Measurements from ENCODE around the gene ORM1.

Gene ORM1

DNA sequence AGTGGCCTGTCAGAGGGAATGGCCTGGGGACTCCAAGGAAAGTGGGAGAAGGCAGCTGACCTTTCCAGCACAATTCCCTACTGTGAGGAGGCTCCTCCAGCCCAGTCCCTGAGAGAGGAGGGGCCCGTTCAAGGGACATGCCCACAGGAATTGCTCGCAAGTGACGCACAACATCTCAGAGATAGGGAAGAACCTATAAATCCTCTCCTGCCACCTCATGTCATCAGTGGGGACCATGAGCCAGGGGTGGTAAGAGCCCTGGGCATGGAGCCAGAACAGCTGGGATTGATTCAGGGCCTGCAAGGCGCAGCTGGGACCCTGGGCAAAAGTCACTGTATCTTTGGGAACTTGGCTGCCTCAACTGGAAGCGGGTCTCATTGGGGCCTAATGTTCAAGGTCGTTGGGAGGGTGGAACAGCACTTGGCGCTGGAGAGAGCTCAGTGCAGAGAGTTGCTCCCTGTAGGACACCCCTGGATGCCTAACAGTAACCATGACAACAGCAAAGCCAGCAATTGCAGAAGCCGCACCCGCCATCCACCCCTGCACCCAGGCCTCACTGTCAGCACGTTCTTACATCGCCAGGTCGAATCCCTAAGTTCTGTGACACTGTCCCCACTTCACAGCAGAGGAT lies 41.3 kb upstream of the ORM1 start:
- H3K9me3 ChIP-seq (ENCODE audit: control insufficient read depth, low read length) = no peaks in the 10 kb centered on the region
- H3K27ac ChIP-seq (ENCODE audit: low read depth, low read length, severe bottlenecking) = no peak overlapping the region
- H3K4me3 ChIP-seq (ENCODE audit: extremely low read depth, insufficient read depth, low read length, poor library complexity, severe bottlenecking) = no peak overlapping the region
- 94 to 96% methylated on average over 12 of the region's 12 CpGs for WGBS, 2 experiments (ENCODE audit: insufficient coverage in 2 of 2)
- peaks cover 48% of the 10 kb centered on the region for H3K36me3 ChIP-seq (ENCODE audit: control insufficient read depth, insufficient read depth, low read length)
- peaks cover 44% of the 10 kb centered on the region for H3K4me1 ChIP-seq (ENCODE audit: control insufficient read depth, insufficient read depth, low read length, poor library complexity, severe bottlenecking)

- Histone ChIP-seq H3K4me1 (ENCODE audit: control insufficient read depth, insufficient read depth, low read length, poor library complexity, severe bottlenecking) (peaks cover 38% of the 10 kb centered on the region), H3K36me3 (ENCODE audit: control insufficient read depth, insufficient read depth, low read length) (peaks cover 52% of the 10 kb centered on the region), H3K4me3 (ENCODE audit: extremely low read depth, insufficient read depth, low read length, poor library complexity, severe bottlenecking) (no peak overlapping the region), H3K27ac (ENCODE audit: low read depth, low read length, severe bottlenecking) (no peak overlapping the region), H3K9me3 (ENCODE audit: control insufficient read depth, low read length) (no peaks in the 10 kb centered on the region)
- 92 to 98% methylated on average over 5 to 9 of the region's 10 CpGs for WGBS, 2 experiments (ENCODE audit: insufficient coverage in 2 of 2)
Observed at GRCh38 chr9:114282104-114282485, 40.8 kb upstream of the ORM1 start.

DNA sequence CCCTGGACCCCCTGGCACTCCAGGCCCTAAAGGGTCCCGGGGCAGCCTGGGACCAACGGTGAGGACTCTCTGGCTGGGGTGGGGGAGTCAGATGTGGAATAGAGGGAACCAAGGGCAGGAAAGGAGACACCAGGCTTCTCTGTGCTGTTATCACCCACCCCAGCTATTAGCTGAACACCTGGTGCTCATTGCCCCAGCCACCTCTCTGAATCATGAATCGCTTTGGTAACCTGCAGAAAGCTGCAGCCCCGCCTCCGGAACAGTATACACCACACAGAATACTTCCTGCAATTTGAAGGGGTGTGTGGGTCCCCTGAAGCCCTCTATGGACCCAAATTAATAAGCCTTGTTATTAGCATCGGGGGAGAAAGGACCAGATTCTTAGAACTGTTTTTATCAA lies 40.4 kb upstream of the ORM1 start:
- Histone ChIP-seq H3K27ac (ENCODE audit: low read depth, low read length, severe bottlenecking) (no peak overlapping the region), H3K4me1 (ENCODE audit: control insufficient read depth, insufficient read depth, low read length, poor library complexity, severe bottlenecking) (peaks cover 40% of the 10 kb centered on the region), H3K9me3 (ENCODE audit: control insufficient read depth, low read length) (no peaks in the 10 kb centered on the region), H3K36me3 (ENCODE audit: control insufficient read depth, insufficient read depth, low read length) (peaks cover 56% of the 10 kb centered on the region), H3K4me3 (ENCODE audit: extremely low read depth, insufficient read depth, low read length, poor library complexity, severe bottlenecking) (no peak overlapping the region)
- 84 to 92% methylated on average over 2 to 4 of the region's 6 CpGs for WGBS, 2 experiments (ENCODE audit: insufficient coverage in 2 of 2)

- Histone ChIP-seq H3K4me1 (ENCODE audit: control insufficient read depth, insufficient read depth, low read length, poor library complexity, severe bottlenecking) (peaks cover 41% of the 10 kb centered on the region), H3K27ac (ENCODE audit: low read depth, low read length, severe bottlenecking) (no peak overlapping the region), H3K9me3 (ENCODE audit: control insufficient read depth, low read length) (no peaks in the 10 kb centered on the region), H3K36me3 (ENCODE audit: control insufficient read depth, insufficient read depth, low read length) (peaks cover 60% of the 10 kb centered on the region), H3K4me3 (ENCODE audit: extremely low read depth, insufficient read depth, low read length, poor library complexity, severe bottlenecking) (no peak overlapping the region)
- 61 to 77% methylated on average over 3 to 4 of the region's 5 CpGs for WGBS, 2 experiments (ENCODE audit: insufficient coverage in 2 of 2)
Observed at GRCh38 chr9:114282926-114283325, 40.0 kb upstream of the ORM1 start.

DNA sequence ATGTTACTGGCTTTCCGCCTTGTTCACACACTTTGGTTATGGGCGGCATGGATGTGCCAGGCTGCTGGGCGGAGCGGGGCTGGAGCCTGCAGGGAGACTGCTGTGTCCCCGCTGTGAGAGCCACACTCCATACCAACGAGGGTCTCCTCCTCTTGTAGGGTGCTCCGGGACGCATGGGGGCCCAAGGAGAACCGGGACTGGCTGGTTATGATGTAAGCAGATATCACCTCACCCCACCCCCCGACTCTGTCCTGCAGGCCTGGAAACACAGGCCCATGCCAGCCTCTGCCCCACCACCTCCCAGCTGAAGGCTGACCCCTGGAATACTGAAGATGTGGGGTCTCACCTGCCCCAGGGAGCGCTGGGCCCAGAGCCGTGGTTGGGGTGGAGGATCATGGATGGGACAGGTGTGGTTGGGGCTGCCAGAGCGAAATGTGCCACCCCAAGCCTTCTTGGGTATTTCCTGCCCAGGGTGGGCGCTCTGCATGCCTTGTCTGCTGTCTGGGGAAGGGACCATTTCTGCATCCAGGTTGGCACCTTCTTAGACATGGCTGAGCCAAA lies 39.3 kb upstream of the ORM1 start:
- Histone ChIP-seq H3K4me1 (ENCODE audit: control insufficient read depth, insufficient read depth, low read length, poor library complexity, severe bottlenecking) (peaks cover 46% of the 10 kb centered on the region), H3K4me3 (ENCODE audit: extremely low read depth, insufficient read depth, low read length, poor library complexity, severe bottlenecking) (no peak overlapping the region), H3K36me3 (ENCODE audit: control insufficient read depth, insufficient read depth, low read length) (peaks cover 60% of the 10 kb centered on the region), H3K27ac (ENCODE audit: low read depth, low read length, severe bottlenecking) (no peak overlapping the region), H3K9me3 (ENCODE audit: control insufficient read depth, low read length) (no peaks in the 10 kb centered on the region)
- 88 to 98% methylated on average over 11 to 13 of the region's 14 CpGs for WGBS, 2 experiments (ENCODE audit: insufficient coverage in 2 of 2)

GRCh38 chr9:114284316-114285060 lies 38.4 kb upstream of the ORM1 start:
- 88 to 91% methylated on average over 11 of the region's 11 CpGs for WGBS, 2 experiments (ENCODE audit: insufficient coverage in 2 of 2)
- Histone ChIP-seq H3K27ac (ENCODE audit: low read depth, low read length, severe bottlenecking) (no peak overlapping the region), H3K36me3 (ENCODE audit: control insufficient read depth, insufficient read depth, low read length) (peaks cover 55% of the 10 kb centered on the region)

DNA sequence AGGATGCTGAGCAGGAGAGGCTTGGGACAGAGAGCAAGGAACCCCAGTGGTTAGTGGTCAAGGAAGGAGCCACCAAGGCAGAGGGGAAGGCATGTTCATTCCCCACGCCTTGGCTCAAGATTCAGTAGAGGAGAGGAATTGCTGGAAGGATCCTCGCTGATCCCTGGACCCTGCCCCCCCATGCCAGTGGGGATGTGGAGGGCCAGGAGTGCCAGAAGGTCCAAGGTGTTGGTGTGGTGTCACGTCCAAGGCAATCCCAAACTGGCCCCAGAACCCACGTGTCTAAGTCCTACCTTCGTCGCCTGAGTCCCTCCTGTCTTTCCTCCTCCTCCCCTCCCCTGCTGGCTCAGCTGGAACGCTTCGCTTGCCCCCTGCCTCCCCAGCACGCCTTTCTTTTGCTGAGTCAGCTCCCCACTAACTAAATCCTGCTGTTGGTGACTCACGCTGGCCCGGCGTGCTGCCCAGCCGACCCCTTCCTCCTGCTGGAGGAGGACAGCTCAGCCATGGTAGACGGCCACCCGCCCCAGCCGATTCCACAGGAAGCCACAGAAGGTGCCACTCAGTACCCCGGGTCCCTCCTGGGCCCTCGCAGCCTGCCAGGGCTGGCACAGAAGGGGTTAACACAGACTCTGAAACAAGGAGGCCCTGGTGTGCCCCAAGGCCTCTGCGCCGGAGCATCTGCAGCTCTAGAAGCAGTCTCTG lies 37.6 kb upstream of the ORM1 start:
- WGBS, 2 experiments (ENCODE audit: insufficient coverage in 2 of 2) = 54 to 68% methylated on average over 16 to 20 of the region's 20 CpGs
- no peak overlapping the region for H3K27ac ChIP-seq (ENCODE audit: low read depth, low read length, severe bottlenecking)
- peaks cover 39% of the 10 kb centered on the region for H3K4me1 ChIP-seq (ENCODE audit: control insufficient read depth, insufficient read depth, low read length, poor library complexity, severe bottlenecking)

More at GRCh38 chr9:114284316-114285060, 38.4 kb upstream of the ORM1 start:
- H3K4me3 ChIP-seq (ENCODE audit: extremely low read depth, insufficient read depth, low read length, poor library complexity, severe bottlenecking) = no peak overlapping the region
- peaks cover 40% of the 10 kb centered on the region for H3K4me1 ChIP-seq (ENCODE audit: control insufficient read depth, insufficient read depth, low read length, poor library complexity, severe bottlenecking)
- no peaks in the 10 kb centered on the region for H3K9me3 ChIP-seq (ENCODE audit: control insufficient read depth, low read length)

GRCh38 chr9:114286146-114286679 lies 36.7 kb upstream of the ORM1 start:
- H3K27ac ChIP-seq (ENCODE audit: low read depth, low read length, severe bottlenecking) = no peak overlapping the region
- peaks cover 39% of the 10 kb centered on the region for H3K4me1 ChIP-seq (ENCODE audit: control insufficient read depth, insufficient read depth, low read length, poor library complexity, severe bottlenecking)
- no peaks in the 10 kb centered on the region for H3K9me3 ChIP-seq (ENCODE audit: control insufficient read depth, low read length)
- no peak overlapping the region for H3K4me3 ChIP-seq (ENCODE audit: extremely low read depth, insufficient read depth, low read length, poor library complexity, severe bottlenecking)
- H3K36me3 ChIP-seq (ENCODE audit: control insufficient read depth, insufficient read depth, low read length) = peaks cover 49% of the 10 kb centered on the region
- WGBS, 2 experiments (ENCODE audit: insufficient coverage in 2 of 2) = 93 to 95% methylated on average over 4 to 6 of the region's 10 CpGs

More for the DNA sequence above, 37.6 kb upstream of the ORM1 start:
- Histone ChIP-seq H3K4me3 (ENCODE audit: extremely low read depth, insufficient read depth, low read length, poor library complexity, severe bottlenecking) (no peak overlapping the region), H3K36me3 (ENCODE audit: control insufficient read depth, insufficient read depth, low read length) (peaks cover 53% of the 10 kb centered on the region), H3K9me3 (ENCODE audit: control insufficient read depth, low read length) (no peaks in the 10 kb centered on the region)

DNA sequence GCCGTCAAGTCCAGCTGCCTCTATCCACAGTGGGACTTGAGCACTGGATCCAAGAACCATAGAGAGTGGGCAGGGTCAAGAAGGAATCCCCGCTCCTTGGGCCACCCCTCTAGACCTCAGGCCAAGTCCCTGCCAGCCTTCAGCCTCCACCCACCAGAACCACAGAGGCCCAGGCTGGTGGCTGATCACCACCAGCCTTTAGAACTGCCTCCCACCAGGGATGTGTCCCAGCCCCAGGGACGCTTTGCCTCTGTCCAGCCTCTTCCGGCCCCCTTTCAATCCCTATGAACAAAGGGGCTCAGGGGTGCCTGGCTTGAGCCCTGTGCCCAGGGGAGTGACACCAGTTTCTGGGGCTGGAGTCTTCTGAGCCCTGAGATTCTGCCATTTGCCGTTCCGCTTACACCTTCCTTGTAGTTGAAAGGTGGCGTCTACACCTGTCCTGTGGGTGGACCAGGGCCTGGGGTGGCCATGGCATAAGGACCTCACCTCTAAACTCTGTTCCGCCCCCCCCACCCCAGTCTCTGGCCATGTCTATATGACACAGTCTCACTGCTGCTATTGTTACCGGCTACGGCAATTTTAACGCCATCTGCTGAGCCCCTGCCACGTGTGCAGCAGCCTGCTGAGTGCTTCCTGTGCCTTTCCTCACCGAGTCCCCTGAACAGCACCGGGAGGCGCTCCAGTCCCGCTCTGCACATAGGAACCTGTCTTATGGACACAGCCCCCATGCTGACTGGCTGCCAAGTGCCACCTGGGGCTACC lies 35.7 kb upstream of the ORM1 start:
- 90 to 95% methylated on average over 13 to 15 of the region's 16 CpGs for WGBS, 2 experiments (ENCODE audit: insufficient coverage in 2 of 2)

GRCh38 chr9:114287763-114288192 lies 35.1 kb upstream of the ORM1 start:
- H3K4me3 ChIP-seq (ENCODE audit: extremely low read depth, insufficient read depth, low read length, poor library complexity, severe bottlenecking) = no peak overlapping the region
- WGBS, 2 experiments (ENCODE audit: insufficient coverage in 2 of 2) = 86 to 92% methylated on average over 13 of the region's 15 CpGs
- H3K4me1 ChIP-seq (ENCODE audit: control insufficient read depth, insufficient read depth, low read length, poor library complexity, severe bottlenecking) = peaks cover 36% of the 10 kb centered on the region
- no peak overlapping the region for H3K27ac ChIP-seq (ENCODE audit: low read depth, low read length, severe bottlenecking)
- no peaks in the 10 kb centered on the region for H3K9me3 ChIP-seq (ENCODE audit: control insufficient read depth, low read length)
- peaks cover 59% of the 10 kb centered on the region for H3K36me3 ChIP-seq (ENCODE audit: control insufficient read depth, insufficient read depth, low read length)

More for the DNA sequence above, 35.7 kb upstream of the ORM1 start:
- H3K27ac ChIP-seq (ENCODE audit: low read depth, low read length, severe bottlenecking) = no peak overlapping the region
- peaks cover 53% of the 10 kb centered on the region for H3K36me3 ChIP-seq (ENCODE audit: control insufficient read depth, insufficient read depth, low read length)
- H3K9me3 ChIP-seq (ENCODE audit: control insufficient read depth, low read length) = no peaks in the 10 kb centered on the region
- peaks cover 39% of the 10 kb centered on the region for H3K4me1 ChIP-seq (ENCODE audit: control insufficient read depth, insufficient read depth, low read length, poor library complexity, severe bottlenecking)
- no peak overlapping the region for H3K4me3 ChIP-seq (ENCODE audit: extremely low read depth, insufficient read depth, low read length, poor library complexity, severe bottlenecking)
